H1 (cell line): Measurements from ENCODE around the gene DLG1. TPM values are rescaled to one million over a fixed set of nuclear protein-coding genes. Genes with fewer than 3 reads are reported as not detected.

ENCODE experiments used
- KDM1A ChIP-seq: fragments of 200-600, 300-600 bp; sonication (generic); IDR thresholded peaks from 2 replicates; pipeline ENCODE4 v1.7.1; 2016; ENCODE audit warnings: mild to moderate bottlenecking, low read length, borderline replicate concordance
- RFX5 ChIP-seq: IDR thresholded peaks from 2 replicates; pipeline ENCODE4 v1.6.1; 2011; ENCODE audit warnings: low read depth, low read length, improper control_type of control experiment, borderline replicate concordance
- SRF ChIP-seq: IDR thresholded peaks from 2 replicates; pipeline ENCODE4 v1.6.1; 2011; ENCODE audit warnings: mild to moderate bottlenecking, low read depth, low read length, moderate library complexity
- SUZ12 ChIP-seq: fragments of 200-600 bp; sonication (generic); IDR thresholded peaks from 2 replicates; pipeline ENCODE4 v1.6.1; 2012; ENCODE audit warnings: mild to moderate bottlenecking, inconsistent platforms, low read length, moderate library complexity, mixed read lengths
- polyA plus RNA-seq, 7 experiments: library from polyadenylated mRNA; depleted of rRNA in 3 of 7; stranded (reverse) in 5 of 7; unstranded in 2 of 7; fragments of >200 nt in 5 of 7; fragments of 200-250 nt in 2 of 7; gene quantifications; 1 replicate in 5 of 7; 2 replicates in 1 of 7; 4 replicates in 1 of 7; pipeline versions ENCODE4 v1.2.1 to v1.2.3, GENCODE V29; 2011 to 2013; ENCODE audit warnings: missing spikeins in 2 of 7, mixed read lengths in 2 of 7
- total RNA-seq: library from RNA; stranded (reverse); fragmentation: NEBNext Ultra II Directional; extraction: Animal tissue kit (Norgen Biotek cat#: 25700); gene quantifications from 2 replicates; pipeline ENCODE4 v1.2.1, GENCODE V29; 2021

The DLG1 gene
- total and polyA plus RNA-seq, 2 of the 8 experiments (the other 6 are each of a cell fraction or from before 2014, with no cell fraction given) = 13.4 to 78.8 TPM

- TF ChIP-seq SUZ12 = no peak
- no peak for TF ChIP-seq SRF
- no peak for TF ChIP-seq RFX5
- no peak for TF ChIP-seq KDM1A
Measured at GRCh38 chr3:197064771-197065170, 233.6 kb downstream of the DLG1 start (continued).
